ENCODE measurements around the gene EBF3. TPM values are rescaled to one million over a fixed set of nuclear protein-coding genes. Genes with fewer than 3 reads are reported as not detected.

The EBF3 gene
- total RNA-seq, 1 donor from 2014 or later = not detected

GRCh38 chr10:129843702-129844101 is 120.4 kb downstream of the EBF3 start:
- Histone ChIP-seq H3K4me3 (ENCODE audit: low read depth, low read length) (no peak overlapping the region), H3K36me3 (ENCODE audit: control insufficient read depth, insufficient read depth, low read length) (no peaks in the 10 kb centered on the region), H3K27me3 (ENCODE audit: control insufficient read depth, insufficient read depth, low read length) (peaks cover 2% of the 10 kb centered on the region)
- TF ChIP-seq, protein P1, sequence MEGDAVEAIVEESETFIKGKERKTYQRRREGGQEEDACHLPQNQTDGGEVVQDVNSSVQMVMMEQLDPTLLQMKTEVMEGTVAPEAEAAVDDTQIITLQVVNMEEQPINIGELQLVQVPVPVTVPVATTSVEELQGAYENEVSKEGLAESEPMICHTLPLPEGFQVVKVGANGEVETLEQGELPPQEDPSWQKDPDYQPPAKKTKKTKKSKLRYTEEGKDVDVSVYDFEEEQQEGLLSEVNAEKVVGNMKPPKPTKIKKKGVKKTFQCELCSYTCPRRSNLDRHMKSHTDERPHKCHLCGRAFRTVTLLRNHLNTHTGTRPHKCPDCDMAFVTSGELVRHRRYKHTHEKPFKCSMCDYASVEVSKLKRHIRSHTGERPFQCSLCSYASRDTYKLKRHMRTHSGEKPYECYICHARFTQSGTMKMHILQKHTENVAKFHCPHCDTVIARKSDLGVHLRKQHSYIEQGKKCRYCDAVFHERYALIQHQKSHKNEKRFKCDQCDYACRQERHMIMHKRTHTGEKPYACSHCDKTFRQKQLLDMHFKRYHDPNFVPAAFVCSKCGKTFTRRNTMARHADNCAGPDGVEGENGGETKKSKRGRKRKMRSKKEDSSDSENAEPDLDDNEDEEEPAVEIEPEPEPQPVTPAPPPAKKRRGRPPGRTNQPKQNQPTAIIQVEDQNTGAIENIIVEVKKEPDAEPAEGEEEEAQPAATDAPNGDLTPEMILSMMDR (IDR thresholded peaks at IDR 0.05; ENCODE audit: insufficient read depth, low read length, poor library complexity, severe bottlenecking) = no peak
- DNase-seq (ENCODE audit: low read depth) = no peak

DNA sequence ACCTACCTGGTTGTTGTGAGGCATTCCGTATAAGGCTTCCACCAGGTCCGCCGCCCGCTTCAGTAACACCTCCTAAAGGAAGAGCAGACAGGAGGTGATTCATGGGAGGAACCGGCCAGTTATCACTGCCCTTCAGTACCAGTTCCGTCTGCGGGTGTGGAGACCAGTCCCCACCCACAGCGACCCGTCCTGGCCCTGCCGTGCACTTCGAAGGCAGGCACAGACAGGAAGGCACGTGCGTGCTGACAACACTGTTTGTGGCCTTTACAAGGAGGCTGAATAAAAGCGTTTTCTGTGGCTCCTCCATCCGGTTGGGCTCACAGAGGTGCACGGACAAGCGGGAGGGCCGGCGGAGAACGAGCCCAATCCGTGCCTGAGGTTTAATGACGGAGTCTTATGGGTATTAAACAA is 120.9 kb downstream of the EBF3 start:
- H3K4me3 ChIP-seq (ENCODE audit: low read depth, low read length) = no peak overlapping the region
- no peak for DNase-seq (ENCODE audit: low read depth)
- TF ChIP-seq, protein P1 (IDR thresholded peaks at IDR 0.05; ENCODE audit: insufficient read depth, low read length, poor library complexity, severe bottlenecking) = no peak
- no peaks in the 10 kb centered on the region for H3K36me3 ChIP-seq (ENCODE audit: control insufficient read depth, insufficient read depth, low read length)
- peaks cover 2% of the 10 kb centered on the region for H3K27me3 ChIP-seq (ENCODE audit: control insufficient read depth, insufficient read depth, low read length)

GRCh38 chr10:129842031-129842430 is 122.0 kb downstream of the EBF3 start:
- TF ChIP-seq, protein P1 (IDR thresholded peaks at IDR 0.05; ENCODE audit: insufficient read depth, low read length, poor library complexity, severe bottlenecking) = no peak
- H3K27me3 ChIP-seq (ENCODE audit: control insufficient read depth, insufficient read depth, low read length) = peaks cover 2% of the 10 kb centered on the region

GRCh38 chr10:129841590-129841989 is 122.5 kb downstream of the EBF3 start:
- DNase-seq (ENCODE audit: low read depth) = no peak
- TF ChIP-seq, protein P1 (IDR thresholded peaks at IDR 0.05; ENCODE audit: insufficient read depth, low read length, poor library complexity, severe bottlenecking) = no peak
- H3K27me3 ChIP-seq (ENCODE audit: control insufficient read depth, insufficient read depth, low read length) = peaks cover 2% of the 10 kb centered on the region

More at GRCh38 chr10:129842031-129842430, 122.0 kb downstream of the EBF3 start:
- no peaks in the 10 kb centered on the region for H3K36me3 ChIP-seq (ENCODE audit: control insufficient read depth, insufficient read depth, low read length)
- no peak overlapping the region for H3K4me3 ChIP-seq (ENCODE audit: low read depth, low read length)
- no peak for DNase-seq (ENCODE audit: low read depth)

DNA sequence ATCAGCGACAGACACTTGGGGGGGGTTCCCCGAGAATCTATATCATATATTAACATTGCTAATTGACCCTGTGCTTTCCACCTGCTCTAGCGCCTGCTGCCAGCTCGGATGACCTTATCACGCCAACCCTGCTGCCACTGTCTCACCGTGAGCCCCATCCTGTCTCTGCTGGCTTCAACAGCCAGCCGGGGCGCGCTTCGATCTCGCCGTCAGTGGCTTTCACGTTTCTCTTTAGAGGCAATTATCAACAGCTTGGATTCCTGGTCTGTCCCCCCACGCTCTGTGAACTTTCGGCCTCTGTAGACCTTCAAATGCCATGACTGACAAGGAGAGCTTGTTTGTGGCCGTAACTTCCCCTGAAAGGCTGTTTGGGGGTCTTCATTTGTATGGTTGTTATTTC is 123.0 kb downstream of the EBF3 start:
- Histone ChIP-seq H3K4me3 (ENCODE audit: low read depth, low read length) (no peak overlapping the region), H3K27me3 (ENCODE audit: control insufficient read depth, insufficient read depth, low read length) (peaks cover 2% of the 10 kb centered on the region), H3K36me3 (ENCODE audit: control insufficient read depth, insufficient read depth, low read length) (no peaks in the 10 kb centered on the region)
- TF ChIP-seq, protein P1 (IDR thresholded peaks at IDR 0.05; ENCODE audit: insufficient read depth, low read length, poor library complexity, severe bottlenecking) = no peak
- DNase-seq (ENCODE audit: low read depth) = no peak

More at GRCh38 chr10:129841590-129841989, 122.5 kb downstream of the EBF3 start:
- no peak overlapping the region for H3K4me3 ChIP-seq (ENCODE audit: low read depth, low read length)
- H3K36me3 ChIP-seq (ENCODE audit: control insufficient read depth, insufficient read depth, low read length) = no peaks in the 10 kb centered on the region

DNA sequence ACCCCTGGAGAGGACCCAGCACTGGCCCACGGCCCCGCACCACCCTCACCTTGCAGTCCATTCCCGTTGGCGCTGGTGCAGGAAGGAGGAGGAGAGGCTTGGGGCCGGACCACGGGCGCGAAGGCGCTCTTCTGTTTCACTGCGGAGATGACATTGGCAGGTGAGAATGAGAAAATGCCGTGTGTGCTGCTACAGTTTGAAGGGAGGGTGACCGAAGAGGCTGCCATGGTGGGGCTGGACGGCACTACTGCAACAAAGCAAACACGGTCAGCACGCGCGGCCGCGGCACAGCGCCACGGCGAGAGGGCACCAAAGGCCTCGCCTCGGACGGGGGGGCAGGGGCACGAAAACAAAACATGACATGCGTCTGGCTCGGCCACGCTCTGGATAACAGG is 123.9 kb downstream of the EBF3 start:
- no peaks in the 10 kb centered on the region for H3K36me3 ChIP-seq (ENCODE audit: control insufficient read depth, insufficient read depth, low read length)
- DNase-seq (ENCODE audit: low read depth) = no peak
- peaks cover 2% of the 10 kb centered on the region for H3K27me3 ChIP-seq (ENCODE audit: control insufficient read depth, insufficient read depth, low read length)
- no peak overlapping the region for H3K4me3 ChIP-seq (ENCODE audit: low read depth, low read length)
- TF ChIP-seq, protein P1 (IDR thresholded peaks at IDR 0.05; ENCODE audit: insufficient read depth, low read length, poor library complexity, severe bottlenecking) = no peak

All from kidney epithelial cell (primary cell).